GM06990 (cell line): Measurements from ENCODE around the gene RGS14.

Experiments
- DNase-seq: peaks from one replicate; pipeline ENCODE4 v3.0.0-alpha.2; 2011; ENCODE audit not compliant: insufficient read length; ENCODE audit errors: extremely low read depth
- H3K27me3 ChIP-seq: replicated peaks from 2 replicates; pipeline ENCODE4 v1.6.0; 2011; ENCODE audit warnings: low read length; ENCODE audit not compliant: control insufficient read depth, insufficient read depth
- H3K36me3 ChIP-seq: 2 replicates; pipeline ENCODE4 v1.5.1; 2011; ENCODE audit warnings: low read length; ENCODE audit not compliant: control insufficient read depth, insufficient read depth
- H3K4me3 ChIP-seq: replicated peaks from 2 replicates; pipeline ENCODE4 v1.5.1; 2011; ENCODE audit warnings: low read depth, mild to moderate bottlenecking, control low read depth, low read length
- TF ChIP-seq, protein P1 (sequence below): IDR thresholded peaks from 2 replicates; pipeline ENCODE4 v1.5.1; 2011; ENCODE audit warnings: low read length, control low read depth, mild to moderate bottlenecking, inconsistent platforms; ENCODE audit not compliant: insufficient read depth, poor library complexity, severe bottlenecking

RGS14 gene

DNA sequence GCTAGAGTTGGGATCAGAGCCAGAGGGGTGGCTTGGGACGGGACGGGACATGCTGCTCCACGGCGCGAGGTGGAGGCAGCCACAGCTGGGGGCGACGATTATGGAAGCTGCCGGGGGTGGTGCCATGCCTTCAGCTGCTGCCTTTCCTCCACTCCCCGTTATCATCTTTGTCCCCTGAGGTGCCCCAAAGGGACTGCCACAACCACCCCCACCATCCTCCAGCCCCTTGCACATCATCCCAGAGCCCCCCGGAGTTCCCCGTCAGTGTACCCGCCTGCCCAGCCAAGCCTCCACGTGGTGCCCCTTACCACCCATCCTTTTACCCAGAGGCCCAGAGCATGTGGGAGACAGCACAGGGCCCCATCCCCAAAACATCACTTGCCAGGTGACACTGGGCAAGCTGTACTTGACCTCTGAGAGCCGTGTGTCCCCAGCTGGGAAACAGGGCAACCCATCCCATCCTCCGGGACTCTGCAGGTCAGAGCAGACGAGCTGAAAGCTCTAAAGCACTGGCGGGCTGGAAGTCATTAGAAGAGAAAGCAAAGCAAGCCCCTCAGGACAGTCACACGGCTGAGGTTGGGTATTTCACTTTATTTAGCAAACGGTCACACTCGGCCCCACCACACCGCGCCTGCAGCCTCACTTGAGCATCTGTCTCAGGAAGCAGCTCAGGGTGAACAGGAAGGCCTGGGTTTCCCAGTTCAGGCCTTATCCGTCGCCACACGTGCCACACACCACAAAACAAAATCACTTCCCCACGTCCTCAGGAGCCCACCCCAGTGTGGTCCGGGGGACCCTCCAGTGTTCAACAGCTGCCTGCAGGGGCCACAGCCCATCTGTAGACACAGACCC, 26.5 kb upstream of the RGS14 start:
- H3K36me3 ChIP-seq, result peaks cover 41% of the 10 kb centered on the region
- H3K27me3 ChIP-seq, result no peaks in the 10 kb centered on the region
- TF ChIP-seq, protein P1, sequence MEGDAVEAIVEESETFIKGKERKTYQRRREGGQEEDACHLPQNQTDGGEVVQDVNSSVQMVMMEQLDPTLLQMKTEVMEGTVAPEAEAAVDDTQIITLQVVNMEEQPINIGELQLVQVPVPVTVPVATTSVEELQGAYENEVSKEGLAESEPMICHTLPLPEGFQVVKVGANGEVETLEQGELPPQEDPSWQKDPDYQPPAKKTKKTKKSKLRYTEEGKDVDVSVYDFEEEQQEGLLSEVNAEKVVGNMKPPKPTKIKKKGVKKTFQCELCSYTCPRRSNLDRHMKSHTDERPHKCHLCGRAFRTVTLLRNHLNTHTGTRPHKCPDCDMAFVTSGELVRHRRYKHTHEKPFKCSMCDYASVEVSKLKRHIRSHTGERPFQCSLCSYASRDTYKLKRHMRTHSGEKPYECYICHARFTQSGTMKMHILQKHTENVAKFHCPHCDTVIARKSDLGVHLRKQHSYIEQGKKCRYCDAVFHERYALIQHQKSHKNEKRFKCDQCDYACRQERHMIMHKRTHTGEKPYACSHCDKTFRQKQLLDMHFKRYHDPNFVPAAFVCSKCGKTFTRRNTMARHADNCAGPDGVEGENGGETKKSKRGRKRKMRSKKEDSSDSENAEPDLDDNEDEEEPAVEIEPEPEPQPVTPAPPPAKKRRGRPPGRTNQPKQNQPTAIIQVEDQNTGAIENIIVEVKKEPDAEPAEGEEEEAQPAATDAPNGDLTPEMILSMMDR, result no peak
- H3K4me3 ChIP-seq, result no peak overlapping the region
- DNase-seq, result no peak

DNA sequence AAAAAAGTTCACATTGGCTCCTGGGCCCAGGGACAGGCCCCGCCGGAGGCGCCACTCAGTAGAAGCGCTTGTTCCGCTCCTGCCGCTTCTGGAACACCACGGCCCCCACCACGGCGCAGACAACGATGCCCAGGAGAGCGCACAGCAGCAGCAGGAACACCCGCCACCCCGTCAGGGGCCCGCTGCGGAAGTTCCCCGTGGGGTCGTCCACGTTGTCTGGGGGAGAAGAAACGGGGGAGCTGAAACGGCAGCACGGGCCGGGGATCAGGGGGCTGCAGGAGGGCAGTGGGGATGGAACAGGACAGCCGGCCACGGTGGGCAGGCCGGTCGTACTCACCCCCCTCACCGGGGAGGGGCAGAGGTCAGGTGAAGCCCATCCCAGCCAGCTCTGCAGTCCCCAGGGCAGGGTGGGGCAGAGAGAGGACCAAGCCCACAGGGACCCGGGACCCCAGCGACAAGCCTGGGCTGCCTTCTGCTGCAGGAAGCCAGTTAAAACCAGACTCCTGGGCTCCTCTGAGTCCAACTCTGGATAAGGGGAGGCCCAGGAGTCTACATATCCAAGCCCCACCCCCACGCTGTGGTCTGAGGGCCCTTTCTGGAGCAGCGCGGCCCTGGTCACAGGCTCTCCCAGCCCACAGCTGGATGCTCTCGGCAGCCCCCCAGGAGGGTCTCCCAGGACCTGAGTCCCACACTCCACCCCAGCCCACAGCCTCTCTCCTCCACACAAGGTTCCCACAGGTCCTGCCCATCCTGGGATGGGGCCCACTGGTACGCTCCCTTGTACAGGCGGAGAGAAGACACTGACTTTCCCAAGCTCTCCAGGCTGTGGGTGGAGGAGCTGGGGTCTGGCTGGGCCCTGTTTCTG, 25.5 kb upstream of the RGS14 start:
- DNase-seq, result no peak
- H3K36me3 ChIP-seq, result peaks cover 50% of the 10 kb centered on the region
- TF ChIP-seq, protein P1, result no peak
- H3K4me3 ChIP-seq, result no peak overlapping the region
- H3K27me3 ChIP-seq, result no peaks in the 10 kb centered on the region

DNA sequence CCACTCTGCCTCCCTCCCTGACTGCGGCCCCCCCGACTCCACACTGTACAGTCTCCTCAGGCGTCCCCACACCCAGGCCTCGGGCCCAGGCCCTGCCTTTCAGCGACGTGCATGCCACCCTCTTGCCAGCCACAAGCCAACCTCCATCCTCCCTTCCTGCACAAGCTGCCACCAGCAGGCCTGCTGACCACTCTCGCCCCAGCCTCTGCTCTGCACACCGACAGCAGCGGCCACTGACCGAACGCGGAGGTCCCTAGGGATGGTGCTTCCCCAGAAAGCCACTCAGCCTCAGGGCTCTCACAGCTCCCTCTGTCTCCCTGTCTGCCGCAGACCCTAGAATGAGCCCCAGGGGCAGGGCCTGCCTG, 24.8 kb upstream of the RGS14 start:
- TF ChIP-seq, protein P1, result no peak
- no peaks in the 10 kb centered on the region for H3K27me3 ChIP-seq
- DNase-seq, result no peak
- H3K4me3 ChIP-seq, result no peak overlapping the region
- peaks cover 53% of the 10 kb centered on the region for H3K36me3 ChIP-seq

DNA sequence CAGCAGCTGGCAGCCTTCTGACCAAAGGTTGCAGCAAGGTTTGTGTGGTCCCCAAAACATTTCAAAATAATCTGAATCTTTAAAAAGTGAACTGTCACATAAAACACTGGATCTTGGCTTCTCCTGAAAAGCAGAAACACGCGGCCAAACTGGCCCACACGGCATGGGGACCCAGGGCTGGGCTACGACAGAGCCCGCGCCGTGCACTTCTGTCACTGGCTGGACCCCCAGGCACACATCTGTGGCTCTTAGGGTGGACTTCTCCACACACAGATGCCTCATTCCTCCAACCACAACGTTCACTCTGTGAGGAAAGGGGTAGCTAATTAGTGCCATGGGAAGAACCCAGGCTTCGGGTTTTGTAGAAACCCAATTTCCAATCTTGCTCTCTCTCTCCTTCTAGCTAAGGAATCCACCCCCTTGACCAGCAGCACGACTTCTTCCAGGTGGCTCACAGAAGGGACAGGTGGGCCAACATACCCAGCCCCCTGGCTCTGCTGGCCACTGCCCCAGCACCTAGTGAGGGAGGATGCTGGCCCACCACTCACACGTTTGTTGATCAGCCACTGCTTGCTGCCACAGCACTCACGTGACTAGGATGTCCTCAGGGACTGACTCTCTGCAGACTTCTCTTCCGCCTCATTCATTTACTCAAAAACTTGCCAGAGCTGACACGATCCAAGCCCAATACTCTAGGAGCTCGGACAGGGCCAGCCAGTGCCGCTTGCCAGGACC, 24.1 kb upstream of the RGS14 start:
- Histone ChIP-seq H3K27me3 (no peaks in the 10 kb centered on the region), H3K36me3 (peaks cover 59% of the 10 kb centered on the region), H3K4me3 (no peak overlapping the region)
- TF ChIP-seq, protein P1, result no peak
- no peak for DNase-seq

DNA sequence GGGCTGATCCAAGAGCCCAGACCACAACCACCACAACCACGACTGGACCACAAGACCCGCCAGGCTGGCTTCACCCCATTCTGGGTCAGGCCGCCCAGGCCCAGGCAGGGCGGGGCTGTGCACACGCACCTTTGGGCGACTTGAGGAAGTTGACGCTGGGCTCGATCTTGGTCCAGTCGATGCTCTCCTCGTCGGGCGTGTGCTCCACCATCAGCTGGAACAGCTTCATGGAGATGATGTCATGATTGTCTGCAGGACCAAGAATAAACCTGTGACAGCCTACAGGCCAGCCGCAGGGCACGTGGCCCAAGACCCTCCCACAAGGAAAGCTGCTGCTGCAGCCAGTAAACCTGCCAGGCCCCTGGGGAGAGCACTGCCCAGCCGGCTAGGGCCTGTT, 23.6 kb upstream of the RGS14 start:
- Histone ChIP-seq H3K27me3 (no peaks in the 10 kb centered on the region), H3K36me3 (peaks cover 64% of the 10 kb centered on the region), H3K4me3 (no peak overlapping the region)
- DNase-seq, result no peak
- TF ChIP-seq, protein P1, result no peak
